ENCODE data around the gene MGAT5. TPM values are rescaled to one million over a fixed set of nuclear protein-coding genes. Genes with fewer than 3 reads are reported as not detected.
A peak's percentile ranks its signal among the peaks of the same experiment; 100 is the strongest.

The MGAT5 gene
- total and polyA plus RNA-seq, 4 donors = 3.6 to 53.7 (median 31.3) TPM

DNA sequence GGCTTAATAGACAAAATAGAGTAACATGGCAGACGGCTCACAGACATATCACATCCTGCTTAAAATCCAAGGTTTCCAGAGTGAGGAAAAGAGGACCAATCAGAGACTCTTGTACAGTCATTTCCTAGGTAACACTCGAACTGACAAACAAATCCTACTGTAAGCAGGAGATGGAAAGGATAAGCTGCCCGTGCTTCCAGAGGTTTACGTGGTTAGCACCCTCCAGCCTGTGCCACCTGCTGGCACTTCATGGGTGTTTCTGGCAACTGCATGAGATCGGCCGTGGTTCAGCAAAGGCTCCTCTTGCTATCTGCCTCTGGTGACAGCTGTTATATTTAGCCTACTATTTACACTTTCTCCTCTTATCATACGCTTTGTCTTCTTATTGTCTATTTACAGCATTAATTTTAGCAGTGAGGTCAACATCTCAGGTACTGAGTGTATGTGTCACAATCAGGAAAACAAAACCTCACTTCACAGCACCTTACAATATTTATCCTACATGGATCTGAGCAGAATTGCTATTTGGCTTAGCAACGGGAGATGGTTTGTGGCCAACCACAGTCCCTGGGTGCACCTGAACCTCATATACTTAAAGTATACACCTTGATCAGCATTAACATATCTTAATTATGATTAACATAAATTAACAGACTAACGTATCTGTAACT, 238.0 kb downstream of the MGAT5 start:
- H3K9me3 ChIP-seq (ENCODE audit: control insufficient read depth in 4 of 4, insufficient read depth in 3 of 4, low read length in 3 of 4) = peaks cover 0 to 2% (median 0%) of the 10 kb centered on the region in 4 donors
- no peaks in the 10 kb centered on the region for H3K36me3 ChIP-seq (ENCODE audit: control insufficient read depth in 4 of 4, insufficient read depth in 4 of 4, low read length in 4 of 4)
- TF ChIP-seq, protein P1, sequence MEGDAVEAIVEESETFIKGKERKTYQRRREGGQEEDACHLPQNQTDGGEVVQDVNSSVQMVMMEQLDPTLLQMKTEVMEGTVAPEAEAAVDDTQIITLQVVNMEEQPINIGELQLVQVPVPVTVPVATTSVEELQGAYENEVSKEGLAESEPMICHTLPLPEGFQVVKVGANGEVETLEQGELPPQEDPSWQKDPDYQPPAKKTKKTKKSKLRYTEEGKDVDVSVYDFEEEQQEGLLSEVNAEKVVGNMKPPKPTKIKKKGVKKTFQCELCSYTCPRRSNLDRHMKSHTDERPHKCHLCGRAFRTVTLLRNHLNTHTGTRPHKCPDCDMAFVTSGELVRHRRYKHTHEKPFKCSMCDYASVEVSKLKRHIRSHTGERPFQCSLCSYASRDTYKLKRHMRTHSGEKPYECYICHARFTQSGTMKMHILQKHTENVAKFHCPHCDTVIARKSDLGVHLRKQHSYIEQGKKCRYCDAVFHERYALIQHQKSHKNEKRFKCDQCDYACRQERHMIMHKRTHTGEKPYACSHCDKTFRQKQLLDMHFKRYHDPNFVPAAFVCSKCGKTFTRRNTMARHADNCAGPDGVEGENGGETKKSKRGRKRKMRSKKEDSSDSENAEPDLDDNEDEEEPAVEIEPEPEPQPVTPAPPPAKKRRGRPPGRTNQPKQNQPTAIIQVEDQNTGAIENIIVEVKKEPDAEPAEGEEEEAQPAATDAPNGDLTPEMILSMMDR (IDR thresholded peaks at IDR 0.05; ENCODE audit: control extremely low read depth, extremely low read depth) = no peak
- no peak overlapping the region for H3K9ac ChIP-seq (ENCODE audit: insufficient read depth in 1 of 2, low read length in 2 of 2)
- WGBS, 2 donors = 43 to 72% methylated on average over 9 of the region's 9 CpGs
- no peaks in the 10 kb centered on the region for H3K4me1 ChIP-seq (ENCODE audit: control insufficient read depth in 5 of 5, insufficient read depth in 5 of 5, low read length in 5 of 5)
- ATAC-seq (ENCODE audit: insufficient read depth, low FRiP score) (no peak), DNase-seq (peak in 1 of 3 donors; percentile 8)
- no peak overlapping the region for H3K27ac ChIP-seq (ENCODE audit: low read depth in 1 of 2, low read length in 1 of 2)
- H3K4me3 ChIP-seq = no peak overlapping the region
- peaks cover 0 to 5% (median 0%) of the 10 kb centered on the region in 3 donors for H3K27me3 ChIP-seq (ENCODE audit: control insufficient read depth in 3 of 3, insufficient read depth in 3 of 3, low read length in 2 of 3)

DNA sequence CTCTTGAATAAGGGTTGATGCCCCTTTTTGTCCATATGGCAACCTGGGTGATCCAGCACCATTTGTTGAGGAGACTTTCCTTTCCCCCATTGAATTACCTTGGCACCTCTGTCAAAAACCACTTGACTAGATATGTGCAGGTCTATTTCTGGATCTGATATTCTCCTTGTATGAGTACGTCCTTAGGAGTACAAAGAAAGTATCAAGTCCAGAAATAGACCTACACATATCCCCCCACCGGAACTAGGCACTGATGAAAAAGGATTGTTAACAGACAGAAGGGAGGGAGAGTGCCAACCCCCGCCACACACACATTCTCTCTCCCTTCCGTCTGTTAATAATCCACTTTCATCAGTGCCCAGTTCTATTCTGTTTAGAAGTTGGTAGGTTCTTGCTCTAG, 239.9 kb downstream of the MGAT5 start:
- TF ChIP-seq, protein P1 (IDR thresholded peaks at IDR 0.05; ENCODE audit: control extremely low read depth, extremely low read depth) = no peak
- 91 to 95% methylated on average over 4 of the region's 4 CpGs for WGBS, 2 donors
- no peak overlapping the region for H3K9ac ChIP-seq (ENCODE audit: insufficient read depth in 1 of 2, low read length in 2 of 2)
- ATAC-seq (ENCODE audit: insufficient read depth, low FRiP score) = no peak
- no peaks in the 10 kb centered on the region for H3K36me3 ChIP-seq (ENCODE audit: control insufficient read depth in 4 of 4, insufficient read depth in 4 of 4, low read length in 4 of 4)
- H3K27me3 ChIP-seq (ENCODE audit: control insufficient read depth in 3 of 3, insufficient read depth in 3 of 3, low read length in 2 of 3) = peaks cover 0 to 5% (median 0%) of the 10 kb centered on the region in 3 donors
- peaks cover 0 to 2% (median 0%) of the 10 kb centered on the region in 4 donors for H3K9me3 ChIP-seq (ENCODE audit: control insufficient read depth in 4 of 4, insufficient read depth in 3 of 4, low read length in 3 of 4)
- no peak for DNase-seq
- H3K27ac ChIP-seq (ENCODE audit: low read depth in 1 of 2, low read length in 1 of 2) = no peak overlapping the region
- no peak overlapping the region for H3K4me3 ChIP-seq
- no peaks in the 10 kb centered on the region for H3K4me1 ChIP-seq (ENCODE audit: control insufficient read depth in 5 of 5, insufficient read depth in 5 of 5, low read length in 5 of 5)

DNA sequence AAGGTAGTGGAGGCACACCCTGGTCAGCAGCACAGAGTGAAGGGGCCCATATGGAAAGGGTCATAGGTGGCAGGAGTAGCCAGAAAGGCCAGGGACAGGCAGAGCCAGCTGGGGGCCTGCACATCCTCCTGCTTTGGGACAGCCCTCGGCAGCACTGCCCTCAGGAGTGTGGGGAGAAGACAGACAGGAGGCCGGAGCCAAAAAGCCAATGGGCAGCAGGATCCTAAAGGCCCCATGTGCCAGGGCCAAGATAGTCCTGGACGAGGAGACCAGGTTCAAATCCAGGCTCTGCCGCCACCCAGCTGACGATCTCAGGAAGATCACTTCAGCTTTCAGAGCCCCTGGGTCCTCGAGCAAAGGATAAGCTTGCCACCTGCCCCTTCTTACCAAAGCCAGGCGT, 244.8 kb downstream of the MGAT5 start:
- H3K36me3 ChIP-seq (ENCODE audit: control insufficient read depth in 4 of 4, insufficient read depth in 4 of 4, low read length in 4 of 4) = no peaks in the 10 kb centered on the region
- TF ChIP-seq, protein P1 (IDR thresholded peaks at IDR 0.05; ENCODE audit: control extremely low read depth, extremely low read depth) = no peak
- no peak for ATAC-seq (ENCODE audit: insufficient read depth, low FRiP score)
- H3K27ac ChIP-seq (ENCODE audit: low read depth in 1 of 2, low read length in 1 of 2) = no peak overlapping the region
- no peak overlapping the region for H3K4me3 ChIP-seq
- no peak overlapping the region for H3K9ac ChIP-seq (ENCODE audit: insufficient read depth in 1 of 2, low read length in 2 of 2)
- 78 to 94% methylated on average over 7 of the region's 7 CpGs for WGBS, 2 donors
- H3K4me1 ChIP-seq (ENCODE audit: control insufficient read depth in 5 of 5, insufficient read depth in 5 of 5, low read length in 5 of 5) = no peaks in the 10 kb centered on the region
- DNase-seq = no peak
- H3K9me3 ChIP-seq (ENCODE audit: control insufficient read depth in 4 of 4, insufficient read depth in 3 of 4, low read length in 3 of 4) = peaks cover 0 to 2% (median 0%) of the 10 kb centered on the region in 4 donors
- H3K27me3 ChIP-seq (ENCODE audit: control insufficient read depth in 3 of 3, insufficient read depth in 3 of 3, low read length in 2 of 3) = no peaks in the 10 kb centered on the region
